ENCODE results near the gene RALGPS1. TPM values are rescaled to one million over a fixed set of nuclear protein-coding genes. Genes with fewer than 3 reads are reported as not detected.

The RALGPS1 gene
- total RNA-seq, 2 donors from 2014 or later = 7.6 to 18.5 TPM

GRCh38 chr9:127200106-127200862 is 285.7 kb downstream of the RALGPS1 start:
- ATAC-seq (ENCODE audit: insufficient number of reproducible peaks, low FRiP score, low read depth) = no peak
- no peaks in the 10 kb centered on the region for H3K27me3 ChIP-seq (replicated peaks; ENCODE audit: insufficient read depth)
- no peaks in the 10 kb centered on the region for H3K36me3 ChIP-seq
- no peak overlapping the region for H3K27ac ChIP-seq
- H3K4me1 ChIP-seq (ENCODE audit: control insufficient read depth in 1 of 2, low read depth in 2 of 2) = peaks cover 2 to 29% of the 10 kb centered on the region in 2 donors
- no peak for TF ChIP-seq CTCF (IDR thresholded peaks at IDR 0.05)
- DNase-seq (ENCODE audit: low spot score) = no peak
- H3K4me3 ChIP-seq = no peak overlapping the region
- H3K9me3 ChIP-seq = no peaks in the 10 kb centered on the region

- no peak overlapping the region for H3K27ac ChIP-seq
- no peaks in the 10 kb centered on the region for H3K36me3 ChIP-seq
- no peak for DNase-seq (ENCODE audit: low spot score)
- no peaks in the 10 kb centered on the region for H3K9me3 ChIP-seq
- no peak for ATAC-seq (ENCODE audit: insufficient number of reproducible peaks, low FRiP score, low read depth)
- H3K4me1 ChIP-seq (ENCODE audit: control insufficient read depth in 1 of 2, low read depth in 2 of 2) = peaks cover 2 to 29% of the 10 kb centered on the region in 2 donors
- no peaks in the 10 kb centered on the region for H3K27me3 ChIP-seq (replicated peaks; ENCODE audit: insufficient read depth)
- no peak overlapping the region for H3K4me3 ChIP-seq
- no peak for TF ChIP-seq CTCF (IDR thresholded peaks at IDR 0.05)
Observed at GRCh38 chr9:127201071-127201541, 286.5 kb downstream of the RALGPS1 start.

- TF ChIP-seq CTCF (IDR thresholded peaks at IDR 0.05) = no peak
- Histone ChIP-seq H3K4me1 (ENCODE audit: control insufficient read depth in 1 of 2, low read depth in 2 of 2) (peaks cover 0 to 24% of the 10 kb centered on the region in 2 donors), H3K27me3 (replicated peaks; ENCODE audit: insufficient read depth) (no peaks in the 10 kb centered on the region), H3K36me3 (no peaks in the 10 kb centered on the region), H3K4me3 (no peak overlapping the region), H3K27ac (no peak overlapping the region), H3K9me3 (no peaks in the 10 kb centered on the region)
- DNase-seq (ENCODE audit: low spot score) (no peak), ATAC-seq (ENCODE audit: insufficient number of reproducible peaks, low FRiP score, low read depth) (no peak)
Observed at GRCh38 chr9:127201731-127202130, 287.1 kb downstream of the RALGPS1 start.

- Histone ChIP-seq H3K9me3 (no peaks in the 10 kb centered on the region), H3K36me3 (no peaks in the 10 kb centered on the region), H3K4me1 (ENCODE audit: control insufficient read depth in 1 of 2, low read depth in 2 of 2) (peaks cover 0 to 15% of the 10 kb centered on the region in 2 donors), H3K4me3 (no peak overlapping the region), H3K27ac (no peak overlapping the region), H3K27me3 (replicated peaks; ENCODE audit: insufficient read depth) (no peaks in the 10 kb centered on the region)
- ATAC-seq (ENCODE audit: insufficient number of reproducible peaks, low FRiP score, low read depth) (no peak), DNase-seq (ENCODE audit: low spot score) (no peak)
- TF ChIP-seq CTCF (IDR thresholded peaks at IDR 0.05) = no peak
Observed at GRCh38 chr9:127202461-127203169, 288.0 kb downstream of the RALGPS1 start.

GRCh38 chr9:127203681-127204327 is 289.2 kb downstream of the RALGPS1 start:
- Histone ChIP-seq H3K27ac (no peak overlapping the region), H3K27me3 (replicated peaks; ENCODE audit: insufficient read depth) (no peaks in the 10 kb centered on the region), H3K4me1 (ENCODE audit: control insufficient read depth in 1 of 2, low read depth in 2 of 2) (peaks cover 0 to 3% of the 10 kb centered on the region in 2 donors), H3K36me3 (no peaks in the 10 kb centered on the region), H3K4me3 (no peak overlapping the region), H3K9me3 (no peaks in the 10 kb centered on the region)
- TF ChIP-seq CTCF (IDR thresholded peaks at IDR 0.05) = no peak
- DNase-seq (ENCODE audit: low spot score) (no peak), ATAC-seq (ENCODE audit: insufficient number of reproducible peaks, low FRiP score, low read depth) (no peak)
